22Rv1 (cell line): ENCODE results near the gene NFATC1.

Experiments
- ZFX ChIP-seq: fragments of 450-650 bp; IDR thresholded peaks from 2 replicates; pipeline ENCODE4 v1.6.1; 2017; ENCODE audit warnings: antibody characterized with exemption, borderline replicate concordance
- TF ChIP-seq, protein P1 (sequence below): fragments of 450-650 bp; IDR thresholded peaks from 2 replicates; pipeline ENCODE4 v1.5.1; 2017; ENCODE audit warnings: mild to moderate bottlenecking

DNA sequence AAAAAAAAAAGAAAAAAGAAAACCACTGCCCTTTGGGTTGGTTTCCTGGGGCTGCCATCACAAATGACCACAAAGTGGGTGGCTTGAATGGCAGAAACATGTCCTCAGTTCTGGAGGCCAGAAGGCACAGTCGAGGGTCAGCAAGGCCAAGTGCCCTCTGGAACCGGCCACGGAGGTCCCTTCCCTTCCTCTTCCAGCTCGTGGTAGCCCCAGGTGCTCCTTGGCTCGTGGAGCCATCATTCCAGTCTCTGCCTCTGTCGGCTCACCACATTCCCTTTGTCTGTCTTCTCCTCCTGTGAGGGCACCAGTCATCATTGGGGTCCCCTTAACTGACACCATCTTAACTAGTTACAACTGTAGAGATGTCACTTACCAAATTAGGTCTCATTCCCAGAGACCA, 8.5 kb upstream of the NFATC1 start:
- TF ChIP-seq, protein P1, sequence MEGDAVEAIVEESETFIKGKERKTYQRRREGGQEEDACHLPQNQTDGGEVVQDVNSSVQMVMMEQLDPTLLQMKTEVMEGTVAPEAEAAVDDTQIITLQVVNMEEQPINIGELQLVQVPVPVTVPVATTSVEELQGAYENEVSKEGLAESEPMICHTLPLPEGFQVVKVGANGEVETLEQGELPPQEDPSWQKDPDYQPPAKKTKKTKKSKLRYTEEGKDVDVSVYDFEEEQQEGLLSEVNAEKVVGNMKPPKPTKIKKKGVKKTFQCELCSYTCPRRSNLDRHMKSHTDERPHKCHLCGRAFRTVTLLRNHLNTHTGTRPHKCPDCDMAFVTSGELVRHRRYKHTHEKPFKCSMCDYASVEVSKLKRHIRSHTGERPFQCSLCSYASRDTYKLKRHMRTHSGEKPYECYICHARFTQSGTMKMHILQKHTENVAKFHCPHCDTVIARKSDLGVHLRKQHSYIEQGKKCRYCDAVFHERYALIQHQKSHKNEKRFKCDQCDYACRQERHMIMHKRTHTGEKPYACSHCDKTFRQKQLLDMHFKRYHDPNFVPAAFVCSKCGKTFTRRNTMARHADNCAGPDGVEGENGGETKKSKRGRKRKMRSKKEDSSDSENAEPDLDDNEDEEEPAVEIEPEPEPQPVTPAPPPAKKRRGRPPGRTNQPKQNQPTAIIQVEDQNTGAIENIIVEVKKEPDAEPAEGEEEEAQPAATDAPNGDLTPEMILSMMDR = no peak
- no peak for TF ChIP-seq ZFX
